ENCODE results near the gene OR3A3. TPM values are rescaled to one million over a fixed set of nuclear protein-coding genes. Genes with fewer than 3 reads are reported as not detected.

OR3A3 gene
- total and polyA plus RNA-seq, 2 experiments from 2014 or later = not detected

DNA sequence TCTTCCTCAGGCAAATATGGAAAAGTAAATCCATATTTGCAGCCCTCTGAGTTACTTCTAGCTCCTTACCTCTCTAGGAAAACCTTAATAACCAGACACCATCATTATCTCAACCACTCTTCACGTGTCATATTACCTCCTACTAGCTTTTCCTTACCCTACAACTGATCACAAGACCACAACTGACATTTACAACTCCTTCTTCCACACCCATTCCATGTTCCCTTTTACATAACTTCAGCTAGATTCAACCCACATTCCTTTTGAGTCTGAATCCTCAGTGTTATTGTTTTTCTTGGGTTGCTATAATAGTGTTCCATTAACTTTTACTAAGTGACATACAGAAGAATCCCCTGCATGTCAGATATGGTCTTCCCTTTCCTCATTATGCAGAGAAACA is 27.2 kb downstream of the OR3A3 start (continued):
- TF ChIP-seq, protein P1, sequence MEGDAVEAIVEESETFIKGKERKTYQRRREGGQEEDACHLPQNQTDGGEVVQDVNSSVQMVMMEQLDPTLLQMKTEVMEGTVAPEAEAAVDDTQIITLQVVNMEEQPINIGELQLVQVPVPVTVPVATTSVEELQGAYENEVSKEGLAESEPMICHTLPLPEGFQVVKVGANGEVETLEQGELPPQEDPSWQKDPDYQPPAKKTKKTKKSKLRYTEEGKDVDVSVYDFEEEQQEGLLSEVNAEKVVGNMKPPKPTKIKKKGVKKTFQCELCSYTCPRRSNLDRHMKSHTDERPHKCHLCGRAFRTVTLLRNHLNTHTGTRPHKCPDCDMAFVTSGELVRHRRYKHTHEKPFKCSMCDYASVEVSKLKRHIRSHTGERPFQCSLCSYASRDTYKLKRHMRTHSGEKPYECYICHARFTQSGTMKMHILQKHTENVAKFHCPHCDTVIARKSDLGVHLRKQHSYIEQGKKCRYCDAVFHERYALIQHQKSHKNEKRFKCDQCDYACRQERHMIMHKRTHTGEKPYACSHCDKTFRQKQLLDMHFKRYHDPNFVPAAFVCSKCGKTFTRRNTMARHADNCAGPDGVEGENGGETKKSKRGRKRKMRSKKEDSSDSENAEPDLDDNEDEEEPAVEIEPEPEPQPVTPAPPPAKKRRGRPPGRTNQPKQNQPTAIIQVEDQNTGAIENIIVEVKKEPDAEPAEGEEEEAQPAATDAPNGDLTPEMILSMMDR (conservative IDR thresholded peaks at IDR 0.05; ENCODE audit: low read depth in 2 of 2) = no peak
- TF ChIP-seq, protein P2, sequence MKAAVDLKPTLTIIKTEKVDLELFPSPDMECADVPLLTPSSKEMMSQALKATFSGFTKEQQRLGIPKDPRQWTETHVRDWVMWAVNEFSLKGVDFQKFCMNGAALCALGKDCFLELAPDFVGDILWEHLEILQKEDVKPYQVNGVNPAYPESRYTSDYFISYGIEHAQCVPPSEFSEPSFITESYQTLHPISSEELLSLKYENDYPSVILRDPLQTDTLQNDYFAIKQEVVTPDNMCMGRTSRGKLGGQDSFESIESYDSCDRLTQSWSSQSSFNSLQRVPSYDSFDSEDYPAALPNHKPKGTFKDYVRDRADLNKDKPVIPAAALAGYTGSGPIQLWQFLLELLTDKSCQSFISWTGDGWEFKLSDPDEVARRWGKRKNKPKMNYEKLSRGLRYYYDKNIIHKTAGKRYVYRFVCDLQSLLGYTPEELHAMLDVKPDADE (IDR thresholded peaks at IDR 0.05) = no peak
- TF ChIP-seq ZNF114 (CRISPR knock-in tag; IDR thresholded peaks at IDR 0.05) = no peak

DNA sequence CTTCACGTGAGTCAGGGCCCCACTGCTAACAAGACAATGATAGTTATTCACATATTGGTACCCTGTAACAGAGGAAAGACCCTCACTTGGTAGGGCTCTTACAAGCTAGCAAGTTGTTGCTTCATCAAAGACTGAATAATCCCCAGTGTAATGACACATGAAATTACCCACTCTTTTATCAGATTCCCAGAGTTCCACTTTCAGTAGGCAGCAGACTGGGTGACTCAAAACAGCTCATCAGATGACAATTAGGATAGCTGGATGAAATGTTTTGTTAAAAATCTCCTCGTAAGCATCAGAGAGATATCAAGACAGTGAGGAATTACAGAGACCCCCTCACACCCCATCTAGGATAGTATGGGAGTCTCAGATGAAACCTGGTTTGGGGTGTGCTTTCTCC is 29.3 kb downstream of the OR3A3 start:
- DNase-seq (ENCODE audit: low spot score) = no peak

DNA sequence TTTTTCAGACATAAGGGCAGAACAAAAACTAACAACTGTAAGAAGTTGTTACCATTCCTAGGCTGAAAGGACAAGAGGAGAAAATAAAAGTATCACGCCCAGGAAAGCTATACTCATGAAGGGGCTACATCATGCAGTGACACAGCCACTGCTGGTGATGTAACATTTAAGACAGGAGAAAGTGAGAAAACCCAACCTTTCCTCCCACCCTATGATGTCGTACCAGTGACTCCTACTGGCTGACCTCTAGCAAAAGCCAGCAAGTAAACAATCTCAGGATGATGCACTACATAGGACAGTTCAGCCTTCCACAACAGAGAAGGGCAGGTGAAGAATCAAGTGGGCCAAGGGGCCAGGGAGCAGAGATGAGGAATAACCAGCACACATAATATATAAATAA is 36.5 kb downstream of the OR3A3 start:
- Mint-ChIP-seq H3K36me3 (ENCODE audit: low read depth) (no peaks in the 10 kb centered on the region), H3K4me1 (peaks cover 3% of the 10 kb centered on the region; the same call in 1 of the 3 replicates), H3K9me3 (no peaks in the 10 kb centered on the region), H3K27me3 (ENCODE audit: insufficient read depth, low read depth, poor library complexity) (no peaks in the 10 kb centered on the region), H3K27ac (0 out of 2 replicates have a peak overlapping the region, but pooled peaks have one; percentile 23), H3K4me3 (no peak overlapping the region)
- Histone ChIP-seq H3K27me3 (ENCODE audit: insufficient read depth) (no peaks in the 10 kb centered on the region), H3K4me2 (no peak overlapping the region), H3K27ac (ENCODE audit: low read depth) (no peak overlapping the region), H3K4me3 (no peak overlapping the region), H3F3A (replicated peaks; ENCODE audit: low read depth) (no peaks in the 10 kb centered on the region), H3K9me2 (ENCODE audit: insufficient read depth) (no peaks in the 10 kb centered on the region), H2AFZ (no peak overlapping the region), H3K36me3 (ENCODE audit: insufficient read depth) (no peaks in the 10 kb centered on the region), H3K4me1 (ENCODE audit: insufficient read depth) (no peaks in the 10 kb centered on the region), H3K79me2 (replicated peaks; ENCODE audit: insufficient read depth) (no peaks in the 10 kb centered on the region), H4K20me1 (replicated peaks; ENCODE audit: insufficient read depth) (no peaks in the 10 kb centered on the region)
- peak; percentile 80 for DNase-seq (ENCODE audit: low spot score)
- peak; percentile 98 for ATAC-seq
- TF ChIP-seq, protein P3, sequence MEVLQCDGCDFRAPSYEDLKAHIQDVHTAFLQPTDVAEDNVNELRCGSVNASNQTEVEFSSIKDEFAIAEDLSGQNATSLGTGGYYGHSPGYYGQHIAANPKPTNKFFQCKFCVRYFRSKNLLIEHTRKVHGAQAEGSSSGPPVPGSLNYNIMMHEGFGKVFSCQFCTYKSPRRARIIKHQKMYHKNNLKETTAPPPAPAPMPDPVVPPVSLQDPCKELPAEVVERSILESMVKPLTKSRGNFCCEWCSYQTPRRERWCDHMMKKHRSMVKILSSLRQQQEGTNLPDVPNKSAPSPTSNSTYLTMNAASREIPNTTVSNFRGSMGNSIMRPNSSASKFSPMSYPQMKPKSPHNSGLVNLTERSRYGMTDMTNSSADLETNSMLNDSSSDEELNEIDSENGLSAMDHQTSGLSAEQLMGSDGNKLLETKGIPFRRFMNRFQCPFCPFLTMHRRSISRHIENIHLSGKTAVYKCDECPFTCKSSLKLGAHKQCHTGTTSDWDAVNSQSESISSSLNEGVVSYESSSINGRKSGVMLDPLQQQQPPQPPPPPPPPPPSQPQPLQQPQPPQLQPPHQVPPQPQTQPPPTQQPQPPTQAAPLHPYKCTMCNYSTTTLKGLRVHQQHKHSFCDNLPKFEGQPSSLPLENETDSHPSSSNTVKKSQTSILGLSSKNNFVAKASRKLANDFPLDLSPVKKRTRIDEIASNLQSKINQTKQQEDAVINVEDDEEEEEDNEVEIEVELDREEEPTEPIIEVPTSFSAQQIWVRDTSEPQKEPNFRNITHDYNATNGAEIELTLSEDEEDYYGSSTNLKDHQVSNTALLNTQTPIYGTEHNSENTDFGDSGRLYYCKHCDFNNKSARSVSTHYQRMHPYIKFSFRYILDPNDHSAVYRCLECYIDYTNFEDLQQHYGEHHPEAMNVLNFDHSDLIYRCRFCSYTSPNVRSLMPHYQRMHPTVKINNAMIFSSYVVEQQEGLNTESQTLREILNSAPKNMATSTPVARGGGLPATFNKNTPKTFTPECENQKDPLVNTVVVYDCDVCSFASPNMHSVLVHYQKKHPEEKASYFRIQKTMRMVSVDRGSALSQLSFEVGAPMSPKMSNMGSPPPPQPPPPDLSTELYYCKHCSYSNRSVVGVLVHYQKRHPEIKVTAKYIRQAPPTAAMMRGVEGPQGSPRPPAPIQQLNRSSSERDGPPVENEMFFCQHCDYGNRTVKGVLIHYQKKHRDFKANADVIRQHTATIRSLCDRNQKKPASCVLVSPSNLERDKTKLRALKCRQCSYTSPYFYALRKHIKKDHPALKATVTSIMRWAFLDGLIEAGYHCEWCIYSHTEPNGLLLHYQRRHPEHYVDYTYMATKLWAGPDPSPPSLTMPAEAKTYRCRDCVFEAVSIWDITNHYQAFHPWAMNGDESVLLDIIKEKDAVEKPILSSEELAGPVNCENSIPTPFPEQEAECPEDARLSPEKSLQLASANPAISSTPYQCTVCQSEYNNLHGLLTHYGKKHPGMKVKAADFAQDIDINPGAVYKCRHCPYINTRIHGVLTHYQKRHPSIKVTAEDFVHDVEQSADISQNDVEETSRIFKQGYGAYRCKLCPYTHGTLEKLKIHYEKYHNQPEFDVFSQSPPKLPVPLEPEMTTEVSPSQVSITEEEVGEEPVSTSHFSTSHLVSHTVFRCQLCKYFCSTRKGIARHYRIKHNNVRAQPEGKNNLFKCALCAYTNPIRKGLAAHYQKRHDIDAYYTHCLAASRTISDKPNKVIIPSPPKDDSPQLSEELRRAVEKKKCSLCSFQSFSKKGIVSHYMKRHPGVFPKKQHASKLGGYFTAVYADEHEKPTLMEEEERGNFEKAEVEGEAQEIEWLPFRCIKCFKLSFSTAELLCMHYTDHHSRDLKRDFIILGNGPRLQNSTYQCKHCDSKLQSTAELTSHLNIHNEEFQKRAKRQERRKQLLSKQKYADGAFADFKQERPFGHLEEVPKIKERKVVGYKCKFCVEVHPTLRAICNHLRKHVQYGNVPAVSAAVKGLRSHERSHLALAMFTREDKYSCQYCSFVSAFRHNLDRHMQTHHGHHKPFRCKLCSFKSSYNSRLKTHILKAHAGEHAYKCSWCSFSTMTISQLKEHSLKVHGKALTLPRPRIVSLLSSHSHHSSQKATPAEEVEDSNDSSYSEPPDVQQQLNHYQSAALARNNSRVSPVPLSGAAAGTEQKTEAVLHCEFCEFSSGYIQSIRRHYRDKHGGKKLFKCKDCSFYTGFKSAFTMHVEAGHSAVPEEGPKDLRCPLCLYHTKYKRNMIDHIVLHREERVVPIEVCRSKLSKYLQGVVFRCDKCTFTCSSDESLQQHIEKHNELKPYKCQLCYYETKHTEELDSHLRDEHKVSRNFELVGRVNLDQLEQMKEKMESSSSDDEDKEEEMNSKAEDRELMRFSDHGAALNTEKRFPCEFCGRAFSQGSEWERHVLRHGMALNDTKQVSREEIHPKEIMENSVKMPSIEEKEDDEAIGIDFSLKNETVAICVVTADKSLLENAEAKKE (CRISPR knock-in tag; IDR thresholded peaks at IDR 0.05) = no peak
- no peak for TF ChIP-seq JUNB (IDR thresholded peaks at IDR 0.05; ENCODE audit: unreplicated experiment)
- TF ChIP-seq POLR2AphosphoS5 (IDR thresholded peaks at IDR 0.05; ENCODE audit: low read depth) = no peak
- no peak for TF ChIP-seq EZH2 (IDR thresholded peaks at IDR 0.05; ENCODE audit: low read depth, unreplicated experiment)
- TF ChIP-seq, protein P2 (IDR thresholded peaks at IDR 0.05) = no peak

More for the DNA sequence above, 29.3 kb downstream of the OR3A3 start:
- Mint-ChIP-seq H3K9me3 (no peaks in the 10 kb centered on the region; the same call in 2 of the 3 replicates), H3K36me3 (ENCODE audit: low read depth) (no peaks in the 10 kb centered on the region), H3K4me1 (peaks cover 8% of the 10 kb centered on the region; the same call in 2 of the 3 replicates), H3K27me3 (ENCODE audit: insufficient read depth, low read depth, poor library complexity) (peaks cover 1% of the 10 kb centered on the region), H3K4me3 (no peak overlapping the region), H3K27ac (no peak overlapping the region)
- H4K20me1 ChIP-seq (replicated peaks; ENCODE audit: insufficient read depth) = no peaks in the 10 kb centered on the region
- ATAC-seq = no peak
- H3K9me2 ChIP-seq (ENCODE audit: insufficient read depth) = peaks cover 7% of the 10 kb centered on the region; the same call in 1 of the 2 replicates
- no peaks in the 10 kb centered on the region for H3K36me3 ChIP-seq (ENCODE audit: insufficient read depth)
- H3K27me3 ChIP-seq (ENCODE audit: insufficient read depth) = no peaks in the 10 kb centered on the region
- no peaks in the 10 kb centered on the region for H3F3A ChIP-seq (replicated peaks; ENCODE audit: low read depth)
- TF ChIP-seq EZH2phosphoT487 (IDR thresholded peaks at IDR 0.05; ENCODE audit: unreplicated experiment) = no peak
- H3K4me1 ChIP-seq (ENCODE audit: insufficient read depth) = peaks cover 12% of the 10 kb centered on the region
- H3K4me3 ChIP-seq = no peak overlapping the region
- H3K4me2 ChIP-seq = no peak overlapping the region
- H2AFZ ChIP-seq = peak overlapping the region; percentile 40; the same call in 1 of the 2 replicates
- H3K27ac ChIP-seq (ENCODE audit: low read depth) = no peak overlapping the region
- H3K79me2 ChIP-seq (replicated peaks; ENCODE audit: insufficient read depth) = no peaks in the 10 kb centered on the region

Data from GM23338 (cell line).